GM18526 (cell line): ENCODE results near the gene PMFBP1.

ENCODE experiments used
- POLR2A ChIP-seq: IDR thresholded peaks from 3 replicates; pipeline ENCODE4 v1.6.1; 2011; ENCODE audit not compliant: insufficient read length; ENCODE audit errors: extremely low read depth

PMFBP1 gene

DNA sequence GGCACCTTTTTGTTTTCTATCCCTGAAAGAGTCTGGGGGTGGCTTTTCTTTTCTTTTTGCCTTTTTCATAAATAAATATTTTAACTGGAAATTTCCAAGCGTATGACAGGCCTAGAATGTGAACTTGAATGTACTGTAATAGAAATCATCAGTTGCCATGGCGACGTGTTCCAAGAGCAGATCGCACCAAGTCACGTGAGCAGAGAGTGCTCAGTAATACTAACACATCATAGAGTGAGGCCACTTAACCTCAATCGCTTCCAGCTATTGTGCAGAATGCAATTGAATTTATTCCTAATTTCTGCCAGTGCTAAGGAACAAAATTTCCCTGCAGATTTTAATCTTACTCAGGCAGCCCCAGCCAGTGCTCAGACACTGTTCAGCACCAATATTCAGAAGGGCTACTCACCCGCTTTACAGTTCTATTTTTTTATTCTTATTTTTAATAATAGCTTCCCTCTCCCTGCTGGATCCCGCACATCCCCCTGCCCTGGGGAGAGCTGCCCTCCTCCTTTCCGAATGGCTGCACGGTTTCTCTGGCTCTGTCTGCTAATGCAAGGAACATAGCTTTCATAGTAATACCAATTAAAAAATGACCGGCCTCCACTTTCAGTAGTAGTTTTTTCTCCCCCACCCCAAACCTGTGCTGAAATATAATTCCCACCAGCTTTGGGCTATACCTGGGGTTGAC is 26.2 kb upstream of the PMFBP1 start:
- no peak for TF ChIP-seq POLR2A

DNA sequence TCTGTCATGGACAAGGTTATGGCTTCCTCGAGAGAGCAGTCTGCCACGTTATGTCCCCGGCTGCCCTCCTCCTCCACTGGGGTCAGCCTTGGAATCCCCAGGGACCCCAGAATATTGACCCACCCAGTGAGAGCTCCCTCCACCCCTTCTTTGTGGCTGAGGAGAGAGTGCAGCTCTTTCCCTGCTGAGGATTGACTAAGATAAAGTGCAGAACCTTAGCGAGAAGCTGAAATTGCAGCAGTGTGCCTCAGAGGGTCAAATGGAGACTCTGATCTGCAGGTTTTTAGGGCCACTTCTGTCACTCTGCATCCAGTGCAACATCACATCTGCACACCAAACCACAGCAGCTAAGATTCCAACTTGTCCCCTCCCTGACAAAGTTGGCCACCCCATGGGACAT is 25.6 kb upstream of the PMFBP1 start:
- no peak for TF ChIP-seq POLR2A

DNA sequence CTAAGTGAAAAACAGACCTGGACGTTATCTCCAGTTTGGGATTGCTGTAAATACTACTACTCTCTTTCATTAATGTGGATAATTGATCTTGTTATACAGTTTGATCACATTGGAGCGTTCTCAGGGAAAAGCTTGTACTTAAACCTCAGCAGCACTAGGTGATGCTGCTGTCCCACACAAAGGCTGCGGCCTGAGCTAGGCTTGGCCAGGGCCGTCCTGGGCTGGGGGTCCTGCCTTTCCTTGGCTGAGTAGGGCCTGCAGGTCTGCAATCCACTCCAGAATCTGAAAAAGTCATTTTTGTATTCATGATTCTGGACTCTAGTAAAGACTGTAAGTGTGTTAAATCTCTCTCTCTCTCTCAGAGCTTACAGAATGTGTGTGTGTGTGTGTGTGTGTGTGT is 23.7 kb upstream of the PMFBP1 start:
- TF ChIP-seq POLR2A = no peak

DNA sequence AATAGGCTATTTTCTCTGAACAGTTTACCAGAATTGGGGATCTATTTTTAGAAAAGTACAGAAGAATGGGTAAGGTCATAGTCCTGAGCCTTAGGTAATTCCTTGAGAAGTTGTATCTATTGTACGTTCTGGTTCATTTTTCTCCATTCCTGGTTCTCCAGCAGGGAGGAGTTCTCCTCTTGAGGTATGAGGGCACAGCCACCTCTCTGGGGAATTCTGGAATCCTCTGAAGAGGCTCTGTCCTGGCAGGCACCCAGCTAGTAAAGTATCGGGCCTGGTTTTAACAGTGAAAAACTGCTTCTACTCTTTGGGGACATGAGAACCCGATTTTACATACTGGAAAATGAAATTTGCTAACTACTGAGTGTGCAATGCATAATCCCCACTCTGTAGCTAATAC is 19.6 kb upstream of the PMFBP1 start:
- no peak for TF ChIP-seq POLR2A

DNA sequence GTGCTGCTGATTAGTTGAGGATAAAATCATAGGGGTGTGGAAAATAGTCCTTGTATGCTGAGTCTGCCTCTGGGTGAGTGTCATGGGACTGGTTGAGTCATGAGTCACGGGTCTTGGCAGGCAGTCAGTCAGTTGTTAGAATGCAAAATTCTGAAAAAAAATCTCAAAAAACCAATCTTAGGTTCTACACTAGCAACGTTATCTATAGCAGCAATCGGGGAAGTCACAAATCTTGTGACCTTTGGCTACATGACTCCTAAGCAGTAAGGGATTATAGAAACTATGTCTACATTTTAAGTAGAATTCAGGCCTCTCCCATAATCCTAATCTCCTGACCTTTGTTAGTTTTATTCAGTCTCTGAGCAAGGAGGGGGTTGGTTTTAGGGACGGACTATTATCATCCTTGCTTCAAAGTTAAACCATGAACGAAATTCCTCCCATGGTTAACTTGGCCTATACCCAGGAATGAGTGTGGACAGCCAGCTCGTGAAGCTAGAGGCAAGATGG is 18.0 kb upstream of the PMFBP1 start:
- TF ChIP-seq POLR2A = no peak

DNA sequence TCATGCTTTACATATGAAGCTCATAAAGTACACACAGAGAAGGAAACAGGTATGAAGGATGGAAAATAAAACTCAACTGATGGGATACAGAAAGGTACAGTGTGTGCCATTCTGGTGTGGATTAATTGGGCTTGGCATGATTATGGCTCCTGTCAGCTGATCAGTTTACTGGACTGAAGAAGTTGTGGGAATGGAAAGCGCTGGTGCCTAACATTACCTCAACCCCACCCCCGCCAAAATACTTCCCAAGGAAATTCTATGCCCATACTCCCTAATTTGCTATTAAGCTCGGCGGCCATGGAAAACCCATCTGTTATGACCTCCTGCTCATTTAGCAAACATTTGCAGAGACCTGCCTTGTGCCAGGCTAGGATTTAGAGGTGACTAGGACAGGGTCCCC is 16.6 kb upstream of the PMFBP1 start:
- TF ChIP-seq POLR2A = no peak

DNA sequence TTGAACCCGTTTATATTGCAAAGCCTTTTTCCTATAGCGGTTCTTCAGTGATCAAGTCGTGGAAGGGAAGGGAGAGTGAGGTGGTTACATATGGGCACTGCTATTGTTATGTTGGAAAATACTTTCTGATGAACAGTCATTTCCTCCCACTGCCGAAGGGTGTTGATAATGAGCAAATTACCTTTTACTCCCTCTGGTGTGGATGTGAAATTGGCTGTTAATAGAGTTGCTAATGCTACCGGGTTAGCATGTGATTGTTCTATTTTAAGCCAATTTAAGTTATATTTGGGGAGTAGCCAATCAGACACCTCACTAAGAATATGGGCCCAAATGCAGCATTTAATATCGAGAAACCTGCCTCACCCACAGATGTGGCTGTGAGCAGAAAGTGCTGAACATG is 15.6 kb upstream of the PMFBP1 start:
- no peak for TF ChIP-seq POLR2A

DNA sequence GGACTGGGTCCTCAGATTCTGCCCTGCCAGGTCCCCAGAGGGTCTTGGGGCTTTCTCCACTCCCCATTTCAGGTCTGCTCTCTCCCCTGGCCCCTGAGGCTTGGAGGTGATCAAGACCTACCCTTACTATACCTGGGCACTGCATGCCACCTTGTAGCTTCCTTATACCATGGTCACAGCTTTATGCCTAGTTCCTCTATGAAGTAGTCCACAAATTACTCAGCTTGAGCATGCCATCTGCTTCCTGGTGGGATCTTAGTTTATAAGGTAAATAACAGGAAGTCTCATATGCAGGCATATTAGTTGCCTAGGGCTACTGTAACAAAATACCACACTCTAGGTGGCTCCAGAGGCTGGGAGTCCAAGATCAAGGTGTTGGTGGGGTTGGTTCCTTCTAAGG is 11.0 kb upstream of the PMFBP1 start:
- no peak for TF ChIP-seq POLR2A

DNA sequence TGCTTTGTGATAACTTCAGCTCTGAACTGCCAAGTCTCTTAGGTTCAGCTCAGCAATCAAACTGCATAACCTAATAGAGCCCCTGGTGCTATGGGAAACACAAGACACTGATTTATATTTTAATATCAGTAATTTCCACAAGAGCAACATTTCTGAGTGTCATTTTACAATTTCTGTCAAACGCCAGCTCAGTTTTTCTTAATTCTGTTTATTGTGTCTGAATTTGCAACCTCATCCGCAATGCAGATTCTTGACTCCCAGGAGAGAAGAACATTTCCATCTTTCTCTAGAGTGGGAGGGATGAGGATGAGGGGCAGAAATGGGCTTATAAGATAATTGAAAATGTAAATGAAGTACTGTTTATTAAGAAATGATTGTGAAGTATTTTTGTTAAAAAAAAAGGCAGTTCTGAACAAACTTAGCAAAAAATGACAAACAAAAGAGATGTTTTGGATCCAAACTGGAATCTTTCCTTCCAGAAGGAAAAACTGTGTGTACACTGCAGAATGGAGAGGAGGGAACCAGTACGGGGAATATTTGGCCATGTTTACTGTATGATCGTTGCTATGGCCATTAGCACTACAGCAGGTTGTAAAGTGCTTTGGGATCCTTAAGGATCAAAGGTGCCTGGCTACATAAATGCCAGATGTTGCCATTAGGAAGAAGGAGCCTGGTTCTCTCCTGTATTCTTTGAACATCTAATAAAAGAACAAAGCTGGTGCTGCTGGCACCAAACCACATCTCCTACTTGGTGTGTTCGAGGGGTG is 7.4 kb upstream of the PMFBP1 start:
- no peak for TF ChIP-seq POLR2A

DNA sequence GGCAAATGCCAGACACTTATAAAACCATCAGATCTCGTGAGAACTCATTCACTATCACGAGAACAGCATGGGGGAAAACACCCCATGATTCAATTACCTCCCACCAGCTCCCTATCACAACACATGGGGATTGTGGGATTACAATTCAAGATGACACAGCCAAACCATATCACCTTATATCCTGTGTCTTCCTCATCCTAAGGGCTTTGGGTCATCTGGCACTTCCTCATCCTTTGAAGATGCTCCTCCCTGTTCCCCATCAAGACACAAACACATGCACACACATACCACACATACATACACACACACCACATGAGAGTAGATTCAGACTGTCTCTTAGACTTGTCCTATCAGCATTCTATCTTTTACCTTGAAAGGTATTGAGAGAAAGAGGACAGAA is 2.8 kb upstream of the PMFBP1 start:
- TF ChIP-seq POLR2A = no peak

DNA sequence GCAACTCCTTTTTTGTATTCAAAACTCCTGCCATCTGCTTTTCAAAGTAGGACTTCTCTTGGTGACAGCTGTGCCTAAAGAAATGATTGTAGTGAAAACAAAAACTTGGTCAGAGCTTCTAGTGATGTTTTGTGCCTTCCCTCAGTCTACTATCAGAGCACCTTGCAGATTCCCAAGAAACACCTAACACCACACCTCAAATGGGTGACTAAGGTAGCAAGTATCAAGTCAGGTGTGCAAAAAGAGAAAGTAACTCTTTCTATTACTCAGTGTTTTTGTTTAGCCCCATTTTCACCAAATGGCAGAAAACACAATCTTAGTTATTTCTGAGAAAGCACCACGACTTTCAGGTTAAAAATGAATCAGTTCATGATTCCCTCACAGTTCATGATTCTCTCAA is 2.0 kb upstream of the PMFBP1 start:
- no peak for TF ChIP-seq POLR2A

DNA sequence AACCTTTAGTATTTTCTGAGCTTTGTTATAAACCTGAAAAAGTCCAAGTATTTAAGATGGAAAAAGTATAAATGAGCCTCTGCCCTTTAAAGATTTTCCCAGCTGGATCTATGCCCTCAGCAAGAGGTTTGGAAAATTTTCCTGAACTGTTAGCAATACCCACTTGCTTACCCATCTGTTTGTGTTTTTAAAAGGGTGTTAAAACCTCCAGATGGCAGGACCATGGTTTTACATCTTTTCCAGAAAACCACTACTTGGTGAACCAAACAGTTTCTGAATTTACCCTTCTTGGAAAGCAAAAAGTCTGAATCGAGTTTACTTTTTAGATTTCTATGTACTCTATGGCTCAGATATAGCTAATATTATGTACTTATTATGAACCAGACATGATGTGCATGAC is 719 bp downstream of the PMFBP1 start:
- TF ChIP-seq POLR2A = no peak

DNA sequence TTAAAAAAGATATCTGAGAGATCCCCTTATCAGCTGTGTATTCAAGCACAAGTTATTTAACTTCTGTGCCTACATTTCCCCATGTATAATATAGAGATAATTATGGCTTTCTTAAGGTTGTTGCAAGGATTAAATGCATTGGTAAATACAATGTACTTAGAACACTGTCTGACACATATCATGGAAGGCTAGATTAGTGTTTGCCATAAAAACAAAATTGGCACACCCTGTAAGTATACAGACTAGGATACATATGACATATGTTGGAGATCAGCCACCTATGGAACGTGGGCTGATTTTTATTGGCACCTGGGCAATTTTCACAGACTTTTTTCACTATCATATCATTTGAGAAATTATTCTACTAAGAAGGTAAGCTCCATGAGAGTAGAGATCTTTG is 2.2 kb downstream of the PMFBP1 start:
- TF ChIP-seq POLR2A = no peak

DNA sequence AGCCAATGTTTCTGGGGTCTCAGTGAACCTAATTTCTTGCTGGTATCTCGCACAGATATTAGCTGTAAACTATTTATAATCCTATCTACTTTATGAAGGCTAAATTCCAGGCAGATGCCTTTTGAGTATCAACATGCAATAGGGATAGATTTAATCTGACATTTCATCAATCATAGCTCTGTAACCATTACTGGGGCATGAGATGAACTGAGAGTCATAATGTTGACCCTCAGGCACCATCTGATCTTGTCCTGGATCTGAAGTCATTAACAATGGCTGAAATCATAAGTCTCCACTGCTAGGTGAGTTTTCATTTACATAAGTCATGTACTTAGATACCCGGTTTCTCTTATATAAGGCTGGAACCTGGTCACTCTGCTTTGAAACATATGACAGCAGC is 3.6 kb downstream of the PMFBP1 start:
- no peak for TF ChIP-seq POLR2A

DNA sequence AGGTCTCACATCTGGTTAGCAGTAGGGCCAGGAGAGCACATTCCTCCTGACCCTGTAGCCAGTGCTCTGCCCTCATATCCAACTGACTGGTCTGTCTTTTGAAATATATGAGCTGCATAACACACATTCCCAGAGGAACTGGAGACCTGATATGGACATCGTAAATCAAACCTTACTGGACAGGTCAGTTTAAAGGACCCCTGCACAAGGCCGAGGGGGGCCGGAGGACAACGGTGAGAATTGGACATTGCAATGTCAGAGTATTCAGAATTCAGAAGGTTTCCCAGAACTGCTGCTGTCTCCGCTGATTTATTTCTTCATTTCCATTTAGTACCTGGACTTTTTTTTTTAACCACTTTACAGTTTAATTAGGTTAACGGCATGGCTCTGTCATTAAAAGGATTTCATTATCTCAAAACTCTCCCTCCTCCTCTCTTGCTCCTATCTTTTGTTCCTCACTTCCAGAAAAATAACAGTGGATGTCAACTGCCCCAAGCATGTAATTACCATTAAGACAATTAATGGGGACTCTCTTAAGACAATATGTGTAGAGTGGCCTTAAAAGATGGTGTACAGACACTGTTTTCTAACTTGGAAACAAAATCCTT is 4.9 kb downstream of the PMFBP1 start:
- TF ChIP-seq POLR2A = no peak

DNA sequence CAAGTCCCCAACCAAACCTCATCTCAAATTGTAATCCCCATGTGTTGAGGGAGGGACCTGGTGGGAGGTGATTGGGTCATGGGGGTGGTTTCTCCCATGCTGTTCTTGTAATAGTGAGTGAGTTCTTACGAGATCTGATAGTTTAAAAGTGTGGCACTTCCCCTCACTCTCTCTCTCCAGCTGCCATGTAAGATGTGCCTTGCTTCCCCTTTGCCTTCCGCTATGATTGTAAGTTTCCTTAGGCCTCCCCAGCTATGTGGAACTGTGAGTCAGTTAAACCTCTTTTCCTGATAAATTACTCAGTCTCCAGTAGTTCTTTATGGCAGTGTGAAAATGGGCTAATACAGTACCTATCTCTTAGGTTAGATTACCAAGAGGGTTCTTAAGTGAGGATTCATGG is 5.8 kb downstream of the PMFBP1 start:
- TF ChIP-seq POLR2A = no peak
